HCT116 (cell line): Measurements from ENCODE around the gene ARHGAP33. TPM values are rescaled to one million over a fixed set of nuclear protein-coding genes. Genes with fewer than 3 reads are reported as not detected.

Source experiments
- ATAC-seq: fragments of 200-7000 bp; cut with Tn5 transposase; 2 replicates; pipeline ENCODE4 v1.9.1; 2020; ENCODE audit warnings: mild to moderate bottlenecking, moderate library complexity
- BruUV-seq: library from RNA; stranded (reverse); fragments of 400-500 nt; replicated peaks from 2 replicates; lab custom pipeline; 2021; lab: Mats Ljungman, UMichigan
- CTCF ChIA-PET: fragments of 300-600 bp; sonication (Branson Sonifier 250); formaldehyde crosslinking; loops from one replicate; lab custom pipeline; 2021; ENCODE audit warnings: antibody characterized with exemption; lab: Charles Lee
- POLR2A ChIA-PET: fragments of 300-600, 350-600 bp; sonication (Branson Sonifier 250); formaldehyde crosslinking; loops from one replicate; lab custom pipeline; 2021; ENCODE audit warnings: antibody characterized with exemption; lab: Charles Lee
- RAD21 ChIA-PET, 2 experiments: fragments of 300-600 bp; sonication (Branson Sonifier 250); formaldehyde crosslinking; loops; one replicate each; lab custom pipeline; 2023; ENCODE audit warnings: low total read pairs in 2 of 2; ENCODE audit not compliant: uncharacterized antibody in 2 of 2, unreplicated experiment in 2 of 2, low non-redundant PET in 1 of 2; lab: Charles Lee
- DNase-seq: peaks from one replicate; pipeline ENCODE4 v3.0.0-alpha.2; 2010; ENCODE audit warnings: low read depth, low spot score
- H2AFZ ChIP-seq: fragments of 200-600 bp; shearing (Covaris generic), sonication (generic); 2 replicates; pipeline ENCODE4 v1.6.1; 2017; ENCODE audit warnings: low read depth, mixed run types, mixed read lengths, antibody characterized with exemption, low read length; ENCODE audit not compliant: poor library complexity, severe bottlenecking
- H3K27ac ChIP-seq: 2 replicates; pipeline ENCODE4 v1.5.1; 2012; ENCODE audit warnings: low read depth, low read length
- H3K27me3 ChIP-seq: fragments of 200-600 bp; sonication (generic); 2 replicates; pipeline ENCODE4 v1.6.1; 2016; ENCODE audit warnings: mixed run types, low read length, mixed read lengths; ENCODE audit not compliant: insufficient read depth
- H3K36me3 ChIP-seq, 2 experiments: fragments of 200-500 bp in 1 of 2; fragments of 200-600 bp in 1 of 2; sonication (Bioruptor generic) in 1 of 2; sonication (generic) in 1 of 2; 2 replicates each; pipeline versions ENCODE4 v1.5.1 to v1.6.1; 2014 to 2016; ENCODE audit warnings: low read length in 2 of 2, inconsistent platforms in 1 of 2, mixed read lengths in 1 of 2, mixed run types in 1 of 2; ENCODE audit not compliant: insufficient read depth in 2 of 2, control insufficient read depth in 1 of 2
- H3K4me1 ChIP-seq, 2 experiments: fragments of 200-600 bp in 1 of 2; sonication (generic) in 1 of 2; 2 replicates each; pipeline versions ENCODE4 v1.5.1 to v1.6.1; 2012 to 2017; ENCODE audit warnings: low read length in 2 of 2, inconsistent platforms in 1 of 2, mild to moderate bottlenecking in 1 of 2, mixed read lengths in 1 of 2, mixed run types in 1 of 2, moderate library complexity in 1 of 2; ENCODE audit not compliant: insufficient read depth in 2 of 2, control insufficient read depth in 1 of 2
- H3K4me2 ChIP-seq: fragments of 200-600 bp; sonication (generic); 2 replicates; pipeline ENCODE4 v1.6.1; 2017; ENCODE audit warnings: mixed run types, low read length, mixed read lengths
- H3K4me3 ChIP-seq, 2 experiments: fragments of 200-600 bp in 1 of 2; sonication (generic) in 1 of 2; replicated peaks in 1 of 2; 2 replicates each; pipeline ENCODE4 v1.5.1; 2011 to 2016; ENCODE audit warnings: low read length in 2 of 2, control low read depth in 1 of 2, low read depth in 1 of 2, mild to moderate bottlenecking in 1 of 2, mixed read lengths in 1 of 2, mixed run types in 1 of 2
- H3K79me2 ChIP-seq: fragments of 200-600 bp; sonication (generic); 2 replicates; pipeline ENCODE4 v1.6.1; 2017; ENCODE audit warnings: mild to moderate bottlenecking, mixed run types, low read length, moderate library complexity, mixed read lengths; ENCODE audit not compliant: insufficient read depth
- H3K9ac ChIP-seq: fragments of 200-600 bp; sonication (generic); 2 replicates; pipeline ENCODE4 v1.6.1; 2016; ENCODE audit warnings: low read length, mixed read lengths
- H3K9me2 ChIP-seq: fragments of 200-600 bp; sonication (generic), shearing (Covaris generic); 2 replicates; pipeline ENCODE4 v1.6.1; 2017; ENCODE audit warnings: mixed run types, mild to moderate bottlenecking, moderate library complexity; ENCODE audit not compliant: insufficient read depth
- H3K9me3 ChIP-seq, 2 experiments: fragments of 200-500 bp in 1 of 2; fragments of 200-600 bp in 1 of 2; sonication (Bioruptor generic) in 1 of 2; sonication (generic) in 1 of 2; 2 replicates each; pipeline ENCODE4 v1.6.1; 2014 to 2017; ENCODE audit warnings: low read length in 2 of 2, mixed read lengths in 2 of 2, inconsistent platforms in 1 of 2, low read depth in 1 of 2, mild to moderate bottlenecking in 1 of 2, mixed run types in 1 of 2, moderate library complexity in 1 of 2; ENCODE audit not compliant: control insufficient read depth in 1 of 2, insufficient read depth in 1 of 2
- H4K20me1 ChIP-seq: fragments of 200-600 bp; sonication (generic), shearing (Covaris generic); 2 replicates; pipeline ENCODE4 v1.6.1; 2017; ENCODE audit warnings: mixed run types, mild to moderate bottlenecking, moderate library complexity; ENCODE audit not compliant: insufficient read depth
- CBX3 ChIP-seq: IDR thresholded peaks from 2 replicates; pipeline ENCODE4 v1.6.1; 2012; ENCODE audit warnings: low read depth
- EGR1 ChIP-seq: IDR thresholded peaks from 2 replicates; pipeline ENCODE4 v1.6.1; 2012; ENCODE audit warnings: low read depth
- ELF1 ChIP-seq: IDR thresholded peaks from 2 replicates; pipeline ENCODE4 v1.6.1; 2012; ENCODE audit warnings: low read depth, borderline replicate concordance
- EZH2 ChIP-seq: fragments of 200-600 bp; sonication (generic); IDR thresholded peaks from 2 replicates; pipeline ENCODE4 v1.6.1; 2017; ENCODE audit warnings: antibody characterized with exemption, mixed run types
- FOSL1 ChIP-seq: IDR thresholded peaks from 2 replicates; pipeline ENCODE4 v1.6.1; 2012; ENCODE audit warnings: low read depth
- POLR2AphosphoS5 ChIP-seq: IDR thresholded peaks from 2 replicates; pipeline ENCODE4 v1.6.1; 2011; ENCODE audit warnings: mild to moderate bottlenecking, low read depth, low read length, moderate library complexity
- SIN3A ChIP-seq: IDR thresholded peaks from 2 replicates; pipeline ENCODE4 v1.6.1; 2012; ENCODE audit warnings: low read depth
- SP1 ChIP-seq: IDR thresholded peaks from 2 replicates; pipeline ENCODE4 v1.6.1; 2012; ENCODE audit warnings: low read depth
- SRF ChIP-seq: IDR thresholded peaks from 2 replicates; pipeline ENCODE4 v1.6.1; 2012; ENCODE audit warnings: low read depth
- TCF7L2 ChIP-seq: IDR thresholded peaks from 2 replicates; pipeline ENCODE4 v1.7.0; 2011; ENCODE audit warnings: borderline replicate concordance, inconsistent platforms; ENCODE audit not compliant: insufficient read depth, insufficient read length; ENCODE audit errors: extremely low read depth
- YY1 ChIP-seq: IDR thresholded peaks from 2 replicates; pipeline ENCODE4 v1.6.1; 2011; ENCODE audit warnings: low read length, low read depth, moderate library complexity, mild to moderate bottlenecking; ENCODE audit not compliant: insufficient replicate concordance; ENCODE audit errors: extremely low read depth
- ZFX ChIP-seq: fragments of 450-650 bp; IDR thresholded peaks from 2 replicates; pipeline ENCODE4 v1.6.1; 2017
- ZNF274 ChIP-seq: fragments of 200-500 bp; sonication (Bioruptor generic); IDR thresholded peaks from 2 replicates; pipeline ENCODE4 v1.6.1; 2014; ENCODE audit warnings: mild to moderate bottlenecking, low read depth, low read length, inconsistent platforms
- intact Hi-C: fragments of 100-400 bp; cut with micrococcal nuclease; formaldehyde crosslinking; loops from 2 replicates; pipeline ENCODE4 v1.10.0; 2022
- total RNA-seq: library from RNA; stranded (reverse); gene quantifications from one replicate; pipeline ENCODE4 v1.2.1, GENCODE V29; 2021; ENCODE audit not compliant: unreplicated experiment
- TF ChIP-seq, protein P1 (sequence below): IDR thresholded peaks from 2 replicates; pipeline ENCODE4 v1.6.1; 2012
- TF ChIP-seq, protein P2 (sequence below): IDR thresholded peaks from 2 replicates; pipeline ENCODE4 v1.6.1; 2012

ARHGAP33 gene
- total RNA-seq, 1 experiment from 2014 or later, result 30.2 TPM

DNA sequence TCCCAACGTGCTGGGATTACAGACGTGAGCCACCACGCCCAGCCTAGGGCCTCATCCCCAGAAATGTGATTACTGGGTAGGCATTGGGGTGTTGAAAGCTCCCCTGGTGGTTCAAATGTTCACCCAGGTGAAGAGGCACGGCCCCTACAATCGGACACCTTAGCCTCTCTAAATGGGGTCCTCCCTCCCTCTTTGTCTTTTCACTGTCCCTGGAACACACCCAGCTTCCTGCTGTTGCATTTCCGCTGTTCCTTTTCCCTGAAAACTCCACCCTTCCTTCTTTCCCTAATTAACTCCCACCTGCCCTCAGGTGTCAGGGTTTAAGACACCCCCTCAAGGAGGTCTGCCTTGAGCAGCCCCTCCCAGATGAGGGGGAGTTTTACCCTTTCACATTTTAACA is 40.9 kb downstream of the ARHGAP33 start:
- no TSS peak for BruUV-seq
- H3K4me3 ChIP-seq, result no peak overlapping the region
- no peaks in the 10 kb centered on the region for H3K27me3 ChIP-seq
- H3K4me1 ChIP-seq, result peaks cover 0 to 8% of the 10 kb centered on the region in 2 experiments; a peak in 2 of 4 replicates
- RAD21 ChIA-PET, result no interaction called here
- H3K9me2 ChIP-seq, result no peaks in the 10 kb centered on the region
- TF ChIP-seq SRF, result no peak
- no peak for TF ChIP-seq EGR1
- TF ChIP-seq ELF1, result no peak
- TF ChIP-seq, protein P1, sequence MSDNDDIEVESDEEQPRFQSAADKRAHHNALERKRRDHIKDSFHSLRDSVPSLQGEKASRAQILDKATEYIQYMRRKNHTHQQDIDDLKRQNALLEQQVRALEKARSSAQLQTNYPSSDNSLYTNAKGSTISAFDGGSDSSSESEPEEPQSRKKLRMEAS, result no peak
- TF ChIP-seq SIN3A, result no peak
- no peak for TF ChIP-seq ZFX
- no peak for TF ChIP-seq ZNF274
- no peak for TF ChIP-seq EZH2
- no peak for TF ChIP-seq CBX3
- TF ChIP-seq FOSL1, result no peak
- no peak for TF ChIP-seq POLR2AphosphoS5
- no peak for TF ChIP-seq SP1
- no peak for TF ChIP-seq TCF7L2
- TF ChIP-seq YY1, result no peak
- TF ChIP-seq, protein P2, sequence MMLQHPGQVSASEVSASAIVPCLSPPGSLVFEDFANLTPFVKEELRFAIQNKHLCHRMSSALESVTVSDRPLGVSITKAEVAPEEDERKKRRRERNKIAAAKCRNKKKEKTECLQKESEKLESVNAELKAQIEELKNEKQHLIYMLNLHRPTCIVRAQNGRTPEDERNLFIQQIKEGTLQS, result no peak
- no peaks in the 10 kb centered on the region for H3K9me3 ChIP-seq
- H3K4me2 ChIP-seq, result no peak overlapping the region
- H3K9ac ChIP-seq, result no peak overlapping the region
- H4K20me1 ChIP-seq, result no peaks in the 10 kb centered on the region
- POLR2A ChIA-PET, result no interaction called here
- DNase-seq (no peak), ATAC-seq (no peak)
- CTCF ChIA-PET, result no interaction called here
- H3K79me2 ChIP-seq, result no peaks in the 10 kb centered on the region
- no peaks in the 10 kb centered on the region for H3K36me3 ChIP-seq
- H2AFZ ChIP-seq, result no peak overlapping the region
- H3K27ac ChIP-seq, result no peak overlapping the region
- intact Hi-C loops, result no loop called here
